Endometrial microvascular endothelial cells (primary cell): ENCODE results near the gene CTNS. TPM values are rescaled to one million over a fixed set of nuclear protein-coding genes. Genes with fewer than 3 reads are reported as not detected.
"Not testable (repeated sequence)": the region's sequence is repeated elsewhere in the genome, so short reads cannot be mapped to it uniquely, and the experiment has no call there.

Experiments used
- in situ Hi-C: cut with HindIII; loops from 2 replicates; pipeline ENCODE4 v1.10.0; 2017; ENCODE audit warnings: low sequenced_read_pairs, low pct_unique_long_range_greater_than_20kb; ENCODE audit errors: inconsistent ontology term
- total RNA-seq: library from RNA; depleted of rRNA; stranded (reverse); fragments of >200 nt; gene quantifications from one replicate; pipeline ENCODE4 v1.2.3, GENCODE V29; 2015; ENCODE audit errors: inconsistent ontology term

Gene CTNS
- total RNA-seq, 1 donor from 2014 or later, result 43.9 TPM

DNA sequence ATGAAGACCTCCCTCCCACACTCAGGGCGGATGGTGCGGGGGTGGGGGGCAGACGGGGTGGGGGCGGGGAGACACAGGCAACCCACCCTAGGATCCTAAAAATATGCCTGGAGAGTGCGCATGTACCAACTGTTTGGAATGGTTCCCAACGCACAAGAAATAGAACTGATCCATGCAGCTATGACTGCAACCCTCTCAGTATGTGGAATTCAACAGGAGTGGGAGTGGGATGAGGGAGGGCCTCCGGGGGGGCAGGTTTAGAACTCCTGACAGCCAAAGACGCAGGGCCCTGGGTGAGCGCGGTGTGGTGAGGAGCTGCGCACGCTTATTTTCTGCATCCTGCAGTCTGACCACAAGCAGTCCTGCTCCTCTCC lies 60.5 kb downstream of the CTNS start:
- in situ Hi-C loops, result no loop called here

DNA sequence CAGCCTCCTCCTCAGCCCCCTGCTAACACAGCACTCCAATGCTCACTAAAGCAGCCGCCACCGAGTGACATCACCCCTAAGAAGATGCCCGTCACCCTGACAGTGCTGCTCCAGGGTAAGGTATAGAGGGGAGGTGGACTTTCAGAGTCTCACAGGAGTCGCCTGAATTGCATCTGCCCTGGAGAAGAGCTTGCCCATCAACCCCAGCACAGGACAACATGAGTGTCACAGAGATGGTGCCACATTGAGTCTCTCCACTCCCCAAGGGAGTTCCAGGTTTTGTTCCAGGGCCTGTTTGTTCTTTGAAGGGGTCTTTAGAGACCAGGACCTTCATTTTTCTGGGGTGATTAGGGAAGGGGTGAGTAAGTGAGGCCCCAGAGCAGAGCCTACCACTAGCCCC lies 61.6 kb downstream of the CTNS start:
- in situ Hi-C loops, result no loop called here

GRCh38 chr17:3699951-3700350 lies 63.4 kb downstream of the CTNS start:
- in situ Hi-C loops, result no loop called here

- in situ Hi-C loops, result not testable (repeated sequence)
These were observed 65.5 kb downstream of the CTNS start for GRCh38 chr17:3702041-3702539.

DNA sequence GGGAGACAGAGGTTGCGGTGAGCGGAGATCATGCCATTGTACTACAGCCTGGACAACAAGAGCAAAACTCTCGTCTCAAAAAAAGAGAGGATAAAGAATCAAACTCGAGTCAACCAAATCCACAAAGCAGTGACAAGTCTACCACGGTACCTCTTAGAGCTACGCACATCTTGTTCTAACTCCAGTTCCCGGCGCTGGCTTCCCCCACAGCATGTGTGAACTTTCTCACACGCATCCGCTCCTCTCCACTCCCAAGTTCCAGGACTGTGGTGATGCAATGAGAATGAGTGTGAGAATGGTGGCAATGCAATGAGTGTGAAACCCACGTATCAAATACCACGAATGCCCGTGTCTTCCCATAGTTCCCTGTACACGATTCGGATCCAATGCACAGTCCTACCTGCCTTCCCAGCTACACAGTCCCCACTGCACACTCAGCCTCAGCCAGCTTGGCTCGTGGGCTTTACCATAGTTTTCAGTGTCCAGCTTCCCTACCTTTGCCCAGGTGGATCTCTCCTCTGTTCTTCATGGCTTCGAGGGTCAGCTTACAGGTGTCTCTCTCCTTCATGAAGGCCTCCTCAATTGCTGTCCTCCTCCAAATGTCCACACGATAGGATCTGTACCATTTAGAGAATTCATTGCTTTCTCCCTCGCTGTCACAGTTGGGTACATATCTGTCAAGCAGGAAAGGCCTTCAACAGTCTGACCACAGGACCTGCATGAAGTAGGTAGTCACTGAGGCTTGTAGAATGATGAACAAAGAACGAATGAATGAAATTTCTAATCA lies 68.6 kb downstream of the CTNS start:
- in situ Hi-C loops, result no loop called here

- in situ Hi-C loops, result not testable (repeated sequence)
These were observed 69.1 kb downstream of the CTNS start for GRCh38 chr17:3705718-3705984.

- in situ Hi-C loops, result no loop called here
These were observed 71.8 kb downstream of the CTNS start for GRCh38 chr17:3708366-3708765.

- in situ Hi-C loops, result no loop called here
These were observed 74.4 kb downstream of the CTNS start for GRCh38 chr17:3710951-3711383.

Other genes starting within 250 kb of the CTNS start
- not detected for gene OR1E1, start 238.3 kb upstream of the CTNS start, total RNA-seq
- gene OR3A3, start 225.4 kb upstream of the CTNS start, total RNA-seq, result not detected
- not detected for gene OR1E2, start 202.9 kb upstream of the CTNS start, total RNA-seq
- not detected for gene SPATA22, start 164.9 kb upstream of the CTNS start, total RNA-seq
- gene ASPA, start 160.8 kb upstream of the CTNS start, total RNA-seq, result not detected
- gene TRPV3, start 78.9 kb upstream of the CTNS start, total RNA-seq, result not detected
- 1.5 TPM for gene TRPV1, start 27.3 kb upstream of the CTNS start, total RNA-seq
- gene SHPK, start 510 bp upstream of the CTNS start, total RNA-seq, result 25.1 TPM
- 367 TPM for gene TAX1BP3, start 31.8 kb downstream of the CTNS start, total RNA-seq
- gene EMC6, start 32.1 kb downstream of the CTNS start, total RNA-seq, result 48.8 TPM
- gene P2RX5, start 59.4 kb downstream of the CTNS start, total RNA-seq, result 0.84 TPM
- 17.2 TPM for gene HASPIN, start 87.1 kb downstream of the CTNS start, total RNA-seq
- 23.0 TPM for gene ITGAE, start 164.4 kb downstream of the CTNS start, total RNA-seq
- 29.1 TPM for gene NCBP3, start 209.5 kb downstream of the CTNS start, total RNA-seq